HL-60 (cell line): ENCODE data around the gene TENM4.

Experiments used
- GABPA ChIP-seq: IDR thresholded peaks from 2 replicates; pipeline ENCODE4 v1.6.1; 2012; ENCODE audit warnings: low read depth
- POLR2AphosphoS5 ChIP-seq: IDR thresholded peaks from 2 replicates; pipeline ENCODE4 v1.6.1; 2012; ENCODE audit warnings: low read depth
- TF ChIP-seq, protein P1 (sequence below): IDR thresholded peaks from one replicate; pipeline ENCODE4 v1.5.1; 2011; ENCODE audit warnings: low read length, control low read depth, inconsistent platforms; ENCODE audit not compliant: insufficient read depth
- TF ChIP-seq, protein P2 (sequence below): IDR thresholded peaks from 2 replicates; pipeline ENCODE4 v1.6.1; 2012; ENCODE audit warnings: low read depth; ENCODE audit not compliant: insufficient replicate concordance

DNA sequence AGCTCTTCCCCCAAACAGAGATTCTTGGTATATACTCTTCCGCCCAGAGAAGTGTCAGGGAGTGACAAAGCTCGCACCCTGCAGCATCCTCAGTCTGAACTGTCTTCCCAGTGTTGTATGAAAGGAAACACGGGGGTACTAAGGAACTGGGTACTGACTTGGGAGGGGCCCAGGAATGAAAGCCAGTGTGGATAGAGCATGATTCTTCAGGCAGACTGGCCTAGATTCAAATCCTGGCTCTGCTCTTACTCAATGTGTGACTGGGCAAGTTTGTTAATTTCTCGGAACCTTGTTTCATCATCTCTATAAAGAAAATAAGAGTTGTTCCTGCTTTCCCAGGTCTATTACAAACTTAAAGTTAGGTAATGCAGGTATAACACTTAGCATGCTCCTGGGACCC, 600.2 kb downstream of the TENM4 start:
- TF ChIP-seq, protein P1, sequence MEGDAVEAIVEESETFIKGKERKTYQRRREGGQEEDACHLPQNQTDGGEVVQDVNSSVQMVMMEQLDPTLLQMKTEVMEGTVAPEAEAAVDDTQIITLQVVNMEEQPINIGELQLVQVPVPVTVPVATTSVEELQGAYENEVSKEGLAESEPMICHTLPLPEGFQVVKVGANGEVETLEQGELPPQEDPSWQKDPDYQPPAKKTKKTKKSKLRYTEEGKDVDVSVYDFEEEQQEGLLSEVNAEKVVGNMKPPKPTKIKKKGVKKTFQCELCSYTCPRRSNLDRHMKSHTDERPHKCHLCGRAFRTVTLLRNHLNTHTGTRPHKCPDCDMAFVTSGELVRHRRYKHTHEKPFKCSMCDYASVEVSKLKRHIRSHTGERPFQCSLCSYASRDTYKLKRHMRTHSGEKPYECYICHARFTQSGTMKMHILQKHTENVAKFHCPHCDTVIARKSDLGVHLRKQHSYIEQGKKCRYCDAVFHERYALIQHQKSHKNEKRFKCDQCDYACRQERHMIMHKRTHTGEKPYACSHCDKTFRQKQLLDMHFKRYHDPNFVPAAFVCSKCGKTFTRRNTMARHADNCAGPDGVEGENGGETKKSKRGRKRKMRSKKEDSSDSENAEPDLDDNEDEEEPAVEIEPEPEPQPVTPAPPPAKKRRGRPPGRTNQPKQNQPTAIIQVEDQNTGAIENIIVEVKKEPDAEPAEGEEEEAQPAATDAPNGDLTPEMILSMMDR: no peak
- TF ChIP-seq GABPA (no peak), POLR2AphosphoS5 (no peak)
- TF ChIP-seq, protein P2, sequence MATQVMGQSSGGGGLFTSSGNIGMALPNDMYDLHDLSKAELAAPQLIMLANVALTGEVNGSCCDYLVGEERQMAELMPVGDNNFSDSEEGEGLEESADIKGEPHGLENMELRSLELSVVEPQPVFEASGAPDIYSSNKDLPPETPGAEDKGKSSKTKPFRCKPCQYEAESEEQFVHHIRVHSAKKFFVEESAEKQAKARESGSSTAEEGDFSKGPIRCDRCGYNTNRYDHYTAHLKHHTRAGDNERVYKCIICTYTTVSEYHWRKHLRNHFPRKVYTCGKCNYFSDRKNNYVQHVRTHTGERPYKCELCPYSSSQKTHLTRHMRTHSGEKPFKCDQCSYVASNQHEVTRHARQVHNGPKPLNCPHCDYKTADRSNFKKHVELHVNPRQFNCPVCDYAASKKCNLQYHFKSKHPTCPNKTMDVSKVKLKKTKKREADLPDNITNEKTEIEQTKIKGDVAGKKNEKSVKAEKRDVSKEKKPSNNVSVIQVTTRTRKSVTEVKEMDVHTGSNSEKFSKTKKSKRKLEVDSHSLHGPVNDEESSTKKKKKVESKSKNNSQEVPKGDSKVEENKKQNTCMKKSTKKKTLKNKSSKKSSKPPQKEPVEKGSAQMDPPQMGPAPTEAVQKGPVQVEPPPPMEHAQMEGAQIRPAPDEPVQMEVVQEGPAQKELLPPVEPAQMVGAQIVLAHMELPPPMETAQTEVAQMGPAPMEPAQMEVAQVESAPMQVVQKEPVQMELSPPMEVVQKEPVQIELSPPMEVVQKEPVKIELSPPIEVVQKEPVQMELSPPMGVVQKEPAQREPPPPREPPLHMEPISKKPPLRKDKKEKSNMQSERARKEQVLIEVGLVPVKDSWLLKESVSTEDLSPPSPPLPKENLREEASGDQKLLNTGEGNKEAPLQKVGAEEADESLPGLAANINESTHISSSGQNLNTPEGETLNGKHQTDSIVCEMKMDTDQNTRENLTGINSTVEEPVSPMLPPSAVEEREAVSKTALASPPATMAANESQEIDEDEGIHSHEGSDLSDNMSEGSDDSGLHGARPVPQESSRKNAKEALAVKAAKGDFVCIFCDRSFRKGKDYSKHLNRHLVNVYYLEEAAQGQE: no peak
